Gastrocnemius medialis (tissue), 4 donors: ENCODE measurements around the gene MTR. TPM values are rescaled to one million over a fixed set of nuclear protein-coding genes. Genes with fewer than 3 reads are reported as not detected.

ENCODE experiments used
- ATAC-seq, 2 donors: fragments of 150-250 bp; one replicate each; pipeline ENCODE4 v1.9.1; 2016
- DNase-seq, 2 donors: peaks; one replicate each; pipeline ENCODE4 v3.0.0-alpha.2; 2019
- H3K27ac ChIP-seq, 4 donors: fragments of 200-600 bp; sonication (generic); 1 replicate in 1 of 4; 2 replicates in 3 of 4; pipeline ENCODE4 v1.5.1; 2016 to 2018; ENCODE audit warnings: mild to moderate bottlenecking in 2 of 4, moderate library complexity in 1 of 4
- H3K27me3 ChIP-seq, 3 donors: fragments of 200-600 bp; sonication (generic) in 2 of 3; 1 replicate in 1 of 3; 2 replicates in 2 of 3; pipeline versions ENCODE4 v1.5.1 to v1.6.0; 2016 to 2019; ENCODE audit warnings: mild to moderate bottlenecking in 1 of 3, moderate library complexity in 1 of 3
- H3K36me3 ChIP-seq, 2 donors: fragments of 200-600 bp; sonication (generic) in 1 of 2; one replicate each; pipeline ENCODE4 v1.5.1; 2017 to 2018
- H3K4me1 ChIP-seq, 2 donors: fragments of 200-600 bp; sonication (generic) in 1 of 2; one replicate each; pipeline ENCODE4 v1.5.1; 2016 to 2017; ENCODE audit warnings: mild to moderate bottlenecking in 2 of 2
- H3K4me3 ChIP-seq, 4 donors: fragments of 200-600 bp; sonication (generic) in 3 of 4; 1 replicate in 1 of 4; 2 replicates in 3 of 4; pipeline ENCODE4 v1.5.1; 2016 to 2019; ENCODE audit warnings: mild to moderate bottlenecking in 2 of 4
- H3K9me3 ChIP-seq, 3 donors: fragments of 200-600 bp; sonication (generic) in 2 of 3; 1 replicate in 1 of 3; 2 replicates in 2 of 3; pipeline ENCODE4 v1.5.1; 2016 to 2019
- POLR2A ChIP-seq, 2 donors: fragments of 450-650 bp; IDR thresholded peaks; one replicate each; pipeline ENCODE4 v1.6.1; 2017; ENCODE audit warnings: antibody characterized with exemption in 2 of 2, mild to moderate bottlenecking in 2 of 2, moderate library complexity in 2 of 2
- in situ Hi-C, 4 donors: fragments of 200-750 bp; cut with MboI; loops; one replicate each; pipeline versions ENCODE4 v1.15.0 to v1.8.0; 2017; ENCODE audit warnings: low sequenced_read_pairs in 4 of 4
- intact Hi-C: fragments of 100-400 bp; cut with DNase I; formaldehyde crosslinking; loops from one replicate; pipeline ENCODE4 v1.15.1; 2023; ENCODE audit warnings: low total_unique reads
- total RNA-seq, 4 donors: library from RNA; depleted of rRNA; stranded (reverse); fragments of >200 nt; gene quantifications; one replicate each; pipeline versions ENCODE4 v1.1.0 to v1.2.3, GENCODE V29; 2016
- TF ChIP-seq, protein P1 (sequence below), 5 experiments: fragments of 450-650 bp in 3 of 5; fragments of 200-600 bp in 2 of 5; sonication (generic) in 2 of 5; IDR thresholded peaks in 4 of 5; conservative IDR thresholded peaks in 1 of 5; 1 replicate in 4 of 5; 2 replicates in 1 of 5; pipeline ENCODE4 v1.5.1; 2016 to 2019; ENCODE audit warnings: antibody characterized with exemption in 5 of 5, mild to moderate bottlenecking in 3 of 5, moderate library complexity in 3 of 5

Gene MTR
- total RNA-seq, 4 donors from 2014 or later, result 23.0 to 46.3 (median 29.1) TPM

- Histone ChIP-seq H3K9me3 (no peaks in the 10 kb centered on the region), H3K4me1 (no peaks in the 10 kb centered on the region), H3K27ac (no peak overlapping the region), H3K4me3 (no peak overlapping the region), H3K27me3 (no peaks in the 10 kb centered on the region), H3K36me3 (peaks cover 7 to 73% of the 10 kb centered on the region in 2 donors)
- DNase-seq, result no peak
- intact Hi-C loops (no loop called here), in situ Hi-C loops (no loop called here)
- ATAC-seq, result no peak
- TF ChIP-seq, protein P1, sequence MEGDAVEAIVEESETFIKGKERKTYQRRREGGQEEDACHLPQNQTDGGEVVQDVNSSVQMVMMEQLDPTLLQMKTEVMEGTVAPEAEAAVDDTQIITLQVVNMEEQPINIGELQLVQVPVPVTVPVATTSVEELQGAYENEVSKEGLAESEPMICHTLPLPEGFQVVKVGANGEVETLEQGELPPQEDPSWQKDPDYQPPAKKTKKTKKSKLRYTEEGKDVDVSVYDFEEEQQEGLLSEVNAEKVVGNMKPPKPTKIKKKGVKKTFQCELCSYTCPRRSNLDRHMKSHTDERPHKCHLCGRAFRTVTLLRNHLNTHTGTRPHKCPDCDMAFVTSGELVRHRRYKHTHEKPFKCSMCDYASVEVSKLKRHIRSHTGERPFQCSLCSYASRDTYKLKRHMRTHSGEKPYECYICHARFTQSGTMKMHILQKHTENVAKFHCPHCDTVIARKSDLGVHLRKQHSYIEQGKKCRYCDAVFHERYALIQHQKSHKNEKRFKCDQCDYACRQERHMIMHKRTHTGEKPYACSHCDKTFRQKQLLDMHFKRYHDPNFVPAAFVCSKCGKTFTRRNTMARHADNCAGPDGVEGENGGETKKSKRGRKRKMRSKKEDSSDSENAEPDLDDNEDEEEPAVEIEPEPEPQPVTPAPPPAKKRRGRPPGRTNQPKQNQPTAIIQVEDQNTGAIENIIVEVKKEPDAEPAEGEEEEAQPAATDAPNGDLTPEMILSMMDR (IDR thresholded peaks at IDR 0.05 in 4 of 5, conservative IDR thresholded peaks at IDR 0.05 in 1 of 5), result no peak
- TF ChIP-seq POLR2A (IDR thresholded peaks at IDR 0.05), result no peak
Observed at GRCh38 chr1:236837897-236838296, 42.8 kb downstream of the MTR start.

- peaks cover 0 to 6% of the 10 kb centered on the region in 2 donors for H3K4me1 ChIP-seq
- in situ Hi-C loops (no loop called here), intact Hi-C loops (no loop called here)
- no peak for ATAC-seq
- H3K27me3 ChIP-seq, result no peaks in the 10 kb centered on the region
- no peak for TF ChIP-seq POLR2A (IDR thresholded peaks at IDR 0.05)
- TF ChIP-seq, protein P1 (IDR thresholded peaks at IDR 0.05 in 4 of 5, conservative IDR thresholded peaks at IDR 0.05 in 1 of 5), result no peak
- H3K27ac ChIP-seq, result no peak overlapping the region
- no peaks in the 10 kb centered on the region for H3K9me3 ChIP-seq
- peaks cover 7 to 48% of the 10 kb centered on the region in 2 donors for H3K36me3 ChIP-seq
- no peak overlapping the region for H3K4me3 ChIP-seq
- no peak for DNase-seq
Observed at GRCh38 chr1:236841341-236841740, 46.2 kb downstream of the MTR start.

- Histone ChIP-seq H3K4me1 (peaks cover 0 to 6% of the 10 kb centered on the region in 2 donors), H3K27me3 (no peaks in the 10 kb centered on the region), H3K4me3 (no peak overlapping the region), H3K9me3 (no peaks in the 10 kb centered on the region), H3K27ac (peak overlapping the region in 2 of 4 donors; percentile 1 to 38), H3K36me3 (peaks cover under 1 to 32% of the 10 kb centered on the region in 2 donors)
- DNase-seq, result no peak
- intact Hi-C loops, result no loop called here
- in situ Hi-C loops, result no loop called here
- no peak for ATAC-seq
- TF ChIP-seq, protein P1 (IDR thresholded peaks at IDR 0.05 in 4 of 5, conservative IDR thresholded peaks at IDR 0.05 in 1 of 5), result no peak
- no peak for TF ChIP-seq POLR2A (IDR thresholded peaks at IDR 0.05)
Observed at GRCh38 chr1:236844499-236845271, 49.6 kb downstream of the MTR start.

GRCh38 chr1:236845830-236846229 lies 50.7 kb downstream of the MTR start:
- intact Hi-C loops, result no loop called here
- no peak for ATAC-seq

More at GRCh38 chr1:236845830-236846229, 50.7 kb downstream of the MTR start:
- Histone ChIP-seq H3K36me3 (peaks cover 0 to 26% of the 10 kb centered on the region in 2 donors), H3K4me1 (peaks cover 0 to 6% of the 10 kb centered on the region in 2 donors), H3K27ac (no peak overlapping the region), H3K9me3 (no peaks in the 10 kb centered on the region), H3K4me3 (no peak overlapping the region), H3K27me3 (no peaks in the 10 kb centered on the region)
- no peak for DNase-seq
- TF ChIP-seq, protein P1 (IDR thresholded peaks at IDR 0.05 in 4 of 5, conservative IDR thresholded peaks at IDR 0.05 in 1 of 5), result no peak
- no peak for TF ChIP-seq POLR2A (IDR thresholded peaks at IDR 0.05)
- in situ Hi-C loops, result no loop called here
